HG03159 (cell line): ENCODE measurements around the gene GNAL.

Experiments used
- ATAC-seq: cut with Tn5 transposase; IDR thresholded peaks from one replicate; pipeline ENCODE4 v1.9.1; 2021; ENCODE audit warnings: mild to moderate bottlenecking, moderate library complexity; ENCODE audit not compliant: unreplicated experiment

The GNAL gene

GRCh38 chr18:11759456-11759855, 70.4 kb downstream of the GNAL start:
- ATAC-seq: no peak

DNA sequence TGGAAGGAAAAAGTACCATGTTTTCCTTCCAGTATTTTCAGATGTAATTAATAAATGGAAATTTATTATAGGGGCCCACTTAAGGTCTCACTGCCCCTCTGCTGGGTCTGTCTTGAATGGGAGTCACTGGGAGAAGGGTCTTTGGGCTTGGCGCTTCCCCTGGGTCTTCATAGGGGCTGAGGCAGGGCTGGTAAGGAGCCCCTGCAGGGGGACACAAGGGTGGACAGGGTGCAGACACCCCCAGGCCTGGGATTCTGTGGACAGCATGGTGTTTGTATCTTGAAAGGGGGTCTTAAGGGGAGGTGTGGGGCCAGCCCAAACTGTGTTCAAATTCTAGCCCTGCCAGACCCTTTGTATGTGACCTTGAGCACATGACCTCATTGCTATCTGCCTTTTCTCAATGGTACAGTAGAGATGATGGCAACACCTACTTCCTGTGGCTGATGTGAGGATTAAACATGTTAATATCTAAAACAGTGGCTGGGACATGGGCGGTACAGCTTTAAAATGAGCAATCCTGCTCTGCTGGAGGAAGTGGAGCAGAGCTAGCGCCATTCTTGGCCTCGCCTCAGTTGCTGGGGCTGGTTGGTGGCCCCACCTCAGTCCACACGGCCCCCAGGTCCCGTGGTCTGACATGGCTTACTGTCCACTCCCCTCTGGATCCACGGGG, 71.6 kb downstream of the GNAL start:
- no peak for ATAC-seq

- ATAC-seq: no peak
These were observed 72.5 kb downstream of the GNAL start for GRCh38 chr18:11761553-11761952.

DNA sequence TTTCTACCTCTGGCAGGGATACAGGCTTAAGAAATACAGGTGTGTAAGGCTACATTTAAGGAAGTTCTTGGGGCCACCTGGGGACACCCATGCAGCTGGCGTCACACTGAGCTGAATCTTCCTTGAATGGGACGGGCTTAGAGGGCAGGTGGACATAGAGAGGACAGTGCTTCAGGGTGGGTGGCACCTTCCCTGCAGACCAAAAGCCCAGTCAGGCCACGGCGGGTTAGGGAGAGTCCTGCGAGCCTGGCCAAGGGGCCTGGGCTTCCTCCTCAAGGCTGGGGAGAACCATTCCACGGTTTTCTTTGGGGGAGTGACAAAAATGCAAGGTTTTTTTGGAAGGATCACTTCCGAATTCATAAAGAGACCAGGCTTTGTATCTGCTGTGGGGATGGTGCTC, 73.4 kb downstream of the GNAL start:
- ATAC-seq: no peak

DNA sequence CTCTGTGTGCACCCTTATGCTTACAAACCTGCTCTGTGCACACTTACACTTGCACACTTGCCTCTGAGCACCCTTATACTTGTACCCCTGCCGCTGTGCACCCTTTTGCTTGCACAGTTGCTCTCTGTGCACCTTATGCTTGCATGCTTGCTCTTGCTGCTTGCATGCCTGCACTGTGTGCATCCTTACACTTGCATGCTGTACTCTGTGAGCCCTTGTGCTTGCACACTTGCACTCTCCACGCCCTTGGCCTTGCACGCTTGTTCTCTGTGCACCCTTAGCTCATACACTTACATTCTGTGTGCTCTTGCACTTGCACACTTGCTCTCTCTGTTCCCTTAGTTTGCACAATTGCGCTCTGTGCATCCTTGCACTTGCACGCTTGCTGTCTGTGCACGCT, 78.3 kb downstream of the GNAL start:
- ATAC-seq: no peak

DNA sequence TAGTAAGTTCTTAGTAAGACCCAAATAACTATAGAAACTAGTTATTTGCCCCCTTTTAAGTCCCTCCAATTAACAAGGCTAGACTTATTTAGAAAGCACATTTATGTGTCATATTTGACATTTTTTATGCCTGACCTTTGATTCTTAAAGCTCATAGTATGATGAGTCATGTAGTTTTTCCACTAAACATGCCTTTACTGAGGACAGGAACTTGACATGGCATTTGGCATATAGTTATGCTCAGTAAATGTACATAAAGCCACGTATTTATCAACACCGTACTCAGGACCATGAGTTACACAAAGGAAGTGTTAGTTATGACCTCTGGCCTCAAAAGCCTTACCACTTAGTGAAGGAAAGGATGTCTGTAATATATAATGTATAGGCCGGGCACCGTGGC, 78.9 kb downstream of the GNAL start:
- no peak for ATAC-seq

- no peak for ATAC-seq
These were observed 86.5 kb downstream of the GNAL start for GRCh38 chr18:11775436-11776174.

DNA sequence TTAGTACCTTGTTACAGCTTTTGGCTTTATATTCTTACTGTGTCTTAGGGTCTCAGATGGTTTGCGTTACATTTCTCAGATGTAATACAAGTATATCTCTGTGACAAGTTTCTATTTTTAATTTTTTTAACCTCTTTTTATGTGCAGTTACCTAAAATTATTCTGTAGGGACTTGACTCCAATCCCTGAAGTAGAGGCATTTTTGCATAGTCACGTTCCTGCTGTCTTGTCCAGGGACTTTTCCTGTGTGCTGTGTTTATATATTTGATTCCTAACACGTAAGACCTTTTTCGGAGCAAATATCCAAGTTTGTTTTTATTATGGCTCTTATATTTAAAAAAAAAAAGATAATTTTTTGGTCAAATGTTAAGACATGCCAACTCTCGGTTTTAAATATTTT, 91.0 kb downstream of the GNAL start:
- ATAC-seq: no peak

- ATAC-seq: no peak
These were observed 94.8 kb downstream of the GNAL start for GRCh38 chr18:11783716-11784331.

DNA sequence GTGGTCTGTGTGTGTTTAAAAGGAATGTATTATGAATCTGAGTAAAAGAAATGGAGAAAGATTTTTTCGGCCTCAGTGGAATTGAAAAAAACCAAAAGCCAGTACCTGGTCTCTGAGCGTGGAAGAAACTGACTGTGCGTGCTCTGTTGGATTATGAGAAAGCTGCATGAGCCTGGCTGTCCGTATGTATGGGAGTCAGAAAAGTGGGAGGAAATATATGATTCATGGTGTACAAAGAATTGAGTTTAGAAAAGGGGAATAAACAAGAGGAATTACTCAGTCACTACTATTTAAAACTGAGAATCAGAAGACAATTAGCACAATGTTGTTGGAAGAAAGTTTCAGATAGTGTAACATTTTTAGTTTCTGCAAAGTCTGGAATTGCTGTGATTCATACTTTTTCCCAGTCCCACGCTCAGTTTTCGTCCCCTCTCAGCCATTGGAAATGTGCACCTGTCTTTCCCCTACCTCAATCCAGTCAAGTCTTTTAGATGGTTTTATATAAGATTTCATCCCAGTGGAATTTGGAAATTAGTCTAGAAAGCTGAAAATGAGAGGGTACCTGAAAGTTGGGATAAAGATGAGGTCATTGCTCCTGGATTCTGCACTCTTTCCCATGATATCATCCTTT, 95.7 kb downstream of the GNAL start:
- no peak for ATAC-seq

GRCh38 chr18:11785444-11786055, 96.5 kb downstream of the GNAL start:
- no peak for ATAC-seq

DNA sequence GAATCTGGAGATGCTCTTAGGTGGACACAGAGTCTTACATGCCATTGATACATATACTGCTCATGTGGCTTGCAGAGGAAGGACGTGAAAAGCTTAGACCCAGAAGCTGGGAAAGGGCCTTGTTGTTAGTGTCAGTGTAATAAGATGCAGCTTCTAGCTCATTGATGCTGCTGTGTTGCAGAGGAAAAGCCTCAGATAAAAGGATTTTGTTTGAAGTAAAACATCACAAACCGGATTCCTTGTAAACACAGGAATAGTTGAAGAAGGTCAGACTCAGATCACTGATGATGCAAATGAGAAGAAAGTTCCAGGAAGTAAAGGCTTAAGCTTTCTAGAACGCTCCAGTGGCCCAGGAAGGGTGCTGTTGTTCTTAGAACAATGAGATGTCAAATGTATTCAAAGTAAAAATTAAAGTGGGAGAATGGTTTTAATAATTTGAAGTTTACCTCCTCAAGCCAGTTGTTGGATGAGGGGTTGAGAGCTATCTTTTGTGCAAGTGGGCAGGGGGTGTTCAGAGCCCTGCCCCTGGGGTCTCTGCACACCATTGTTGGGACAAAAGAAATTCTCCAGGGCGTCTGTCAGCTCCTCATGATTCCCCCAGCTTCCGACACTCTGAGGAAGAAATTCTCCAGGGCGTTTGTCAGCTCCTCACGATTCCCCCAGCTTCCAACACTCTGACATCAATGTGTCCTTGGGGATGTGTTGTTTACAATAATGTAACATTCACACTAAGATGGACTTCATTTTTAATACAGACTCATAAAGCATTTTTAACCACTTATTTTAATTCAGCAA, 100.8 kb downstream of the GNAL start:
- no peak for ATAC-seq

GRCh38 chr18:11791131-11791530, 102.1 kb downstream of the GNAL start:
- no peak for ATAC-seq

DNA sequence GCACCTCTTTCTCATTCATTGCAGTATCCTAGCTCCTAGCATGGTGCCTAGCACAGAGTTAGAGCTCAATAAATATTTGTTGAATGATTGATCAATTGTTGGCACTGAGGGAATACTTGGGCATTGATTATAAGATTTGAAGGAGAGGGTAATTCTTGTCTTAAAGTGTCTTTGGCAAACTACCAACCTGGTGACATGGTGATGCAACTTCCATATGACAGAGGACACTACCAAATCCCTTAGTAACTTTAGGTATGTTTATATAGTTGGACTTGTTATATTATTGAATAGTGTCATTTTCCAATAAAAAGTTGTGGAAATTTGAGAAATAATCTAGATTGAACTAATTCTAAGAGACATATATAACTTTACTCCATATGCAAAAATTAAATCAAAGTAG, 103.6 kb downstream of the GNAL start:
- ATAC-seq: no peak

GRCh38 chr18:11794195-11794594, 105.1 kb downstream of the GNAL start:
- no peak for ATAC-seq

DNA sequence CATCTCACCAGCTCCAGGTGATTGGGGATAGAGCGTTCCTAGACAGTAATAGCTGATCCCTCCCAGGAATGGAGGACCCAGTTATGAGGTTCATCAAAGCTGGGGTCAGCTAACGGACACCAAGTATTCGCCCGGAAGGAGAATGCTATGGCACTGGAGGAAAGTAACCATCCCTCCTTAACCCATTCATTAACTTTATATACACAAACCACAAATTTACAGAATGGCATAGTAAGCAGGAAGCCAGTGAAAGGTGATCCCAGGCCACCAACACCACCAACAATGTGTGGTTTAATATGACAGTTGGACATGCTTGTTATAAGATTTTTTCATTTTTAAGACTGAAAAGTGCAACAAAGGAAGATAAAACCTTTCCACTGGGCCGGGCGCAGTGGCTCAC, 106.9 kb downstream of the GNAL start:
- ATAC-seq: no peak

GRCh38 chr18:11798271-11798670, 109.2 kb downstream of the GNAL start:
- ATAC-seq: no peak

DNA sequence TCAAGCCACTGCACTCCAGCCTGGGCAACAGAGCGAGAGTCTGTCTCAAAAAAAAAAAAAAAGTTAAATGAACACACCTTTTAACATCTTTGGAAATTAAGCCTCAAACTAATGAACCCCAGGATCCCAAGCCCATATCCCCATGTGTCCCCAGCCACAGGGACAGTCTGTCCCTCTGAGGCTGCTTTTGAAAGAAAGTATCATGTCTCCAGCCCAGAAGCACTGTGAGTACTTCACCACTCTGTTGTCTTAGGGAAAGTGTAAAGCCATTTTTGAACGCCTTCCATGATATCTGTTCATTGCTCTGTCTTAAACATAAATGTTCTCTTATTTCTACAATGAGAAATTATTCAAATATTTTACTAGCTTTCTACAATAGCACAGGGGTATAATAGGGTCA, 110.0 kb downstream of the GNAL start:
- no peak for ATAC-seq

DNA sequence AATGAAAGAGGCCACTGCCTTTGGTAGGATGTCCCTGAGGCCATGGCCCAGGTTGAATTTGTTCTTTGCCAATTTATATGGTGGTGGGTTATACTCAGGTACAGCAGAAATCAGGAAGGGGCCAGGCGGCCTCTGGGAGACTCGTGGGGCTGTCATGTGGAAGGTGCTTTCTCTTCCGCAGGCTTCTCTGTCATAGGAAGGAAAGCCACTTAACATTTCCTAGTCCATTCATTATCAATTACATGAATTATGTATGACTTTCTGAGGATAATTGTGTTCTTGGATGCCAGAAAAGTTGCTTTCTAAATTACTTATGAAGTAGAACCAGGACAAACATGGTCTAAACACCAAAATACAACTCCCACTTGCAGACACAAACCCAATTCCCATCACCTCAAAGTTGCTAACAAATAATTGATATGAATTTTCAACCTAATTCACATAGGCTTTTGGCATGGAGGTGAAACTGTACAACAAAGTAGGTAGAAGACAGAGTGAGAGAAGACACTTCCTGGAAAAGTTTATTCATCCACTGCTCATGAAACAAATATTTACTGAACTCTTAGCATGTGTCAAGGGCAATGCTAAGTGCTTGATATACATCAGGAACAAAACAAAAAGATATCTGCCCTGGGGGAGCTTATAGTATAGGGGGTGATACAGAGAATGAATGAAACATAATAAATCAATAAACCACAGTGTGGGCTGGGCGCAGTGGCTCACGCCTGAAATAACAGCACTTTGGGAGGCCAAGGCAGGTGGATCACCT, 111.7 kb downstream of the GNAL start:
- no peak for ATAC-seq

- ATAC-seq: no peak
These were observed 112.5 kb downstream of the GNAL start for GRCh38 chr18:11801573-11801972.
